GM12878 (cell line): ENCODE data around the gene NMT1. TPM values are rescaled to one million over a fixed set of nuclear protein-coding genes. Genes with fewer than 3 reads are reported as not detected.
A peak's percentile ranks its signal among the peaks of the same experiment; 100 is the strongest.

Source experiments
- ASH2L ChIP-seq: fragments of 300-600, 200-600 bp; sonication (generic); IDR thresholded peaks from 2 replicates; pipeline ENCODE4 v1.6.1; 2017; ENCODE audit warnings: low read depth, mild to moderate bottlenecking, borderline replicate concordance
- BHLHE40 ChIP-seq, 2 experiments: fragments of 450-650 bp in 1 of 2; IDR thresholded peaks; 2 replicates each; pipeline ENCODE4 v1.6.1; 2011 to 2017; ENCODE audit warnings: low read depth in 2 of 2, borderline replicate concordance in 1 of 2, improper control_type of control experiment in 1 of 2, low read length in 1 of 2, mild to moderate bottlenecking in 1 of 2
- CHD4 ChIP-seq: fragments of 200-600 bp; sonication (generic); IDR thresholded peaks from 2 replicates; pipeline ENCODE4 v1.6.1; 2016; ENCODE audit warnings: mild to moderate bottlenecking
- CREB1 ChIP-seq: IDR thresholded peaks from 2 replicates; pipeline ENCODE4 v1.6.1; 2012; ENCODE audit warnings: low read depth, mild to moderate bottlenecking, inconsistent platforms
- GATAD2B ChIP-seq: fragments of 450-650 bp; conservative IDR thresholded peaks from 2 replicates; pipeline ENCODE4 v1.6.1; 2017; ENCODE audit warnings: low read depth, mild to moderate bottlenecking, moderate library complexity
- IKZF2 ChIP-seq, 2 experiments: fragments of 450-650 bp; IDR thresholded peaks; 2 replicates each; pipeline ENCODE4 v1.6.1; 2017; ENCODE audit warnings: mild to moderate bottlenecking in 2 of 2, moderate library complexity in 2 of 2
- KAT2A ChIP-seq: conservative IDR thresholded peaks from 2 replicates; pipeline ENCODE4 v1.6.1; 2011; ENCODE audit warnings: low read depth, low read length; ENCODE audit not compliant: control insufficient read depth
- KDM1A ChIP-seq: fragments of 200-600 bp; sonication (generic); IDR thresholded peaks from 2 replicates; pipeline ENCODE4 v1.6.1; 2016; ENCODE audit warnings: borderline replicate concordance
- NFYB ChIP-seq: IDR thresholded peaks from 2 replicates; pipeline ENCODE4 v1.6.1; 2011; ENCODE audit warnings: low read depth, mild to moderate bottlenecking, low read length, improper control_type of control experiment, moderate library complexity; ENCODE audit not compliant: insufficient read depth
- POLR2AphosphoS2 ChIP-seq: IDR thresholded peaks from 2 replicates; pipeline ENCODE4 v1.6.1; 2011; ENCODE audit warnings: low read depth, mild to moderate bottlenecking, low read length, improper control_type of control experiment, moderate library complexity
- RB1 ChIP-seq: fragments of 450-650 bp; formaldehyde crosslinking; IDR thresholded peaks from 2 replicates; pipeline ENCODE4 v1.6.1; 2017; ENCODE audit warnings: mild to moderate bottlenecking, borderline replicate concordance
- SUPT20H ChIP-seq: IDR thresholded peaks from 2 replicates; pipeline ENCODE4 v1.6.1; 2011; ENCODE audit warnings: low read depth, mild to moderate bottlenecking, low read length, moderate library complexity, borderline replicate concordance; ENCODE audit not compliant: control insufficient read depth
- TARDBP ChIP-seq: IDR thresholded peaks from 2 replicates; pipeline ENCODE4 v1.6.1; 2016; ENCODE audit warnings: borderline replicate concordance
- TCF12 ChIP-seq: IDR thresholded peaks from 2 replicates; pipeline ENCODE4 v1.6.1; 2011; ENCODE audit warnings: low read depth, mild to moderate bottlenecking, low read length
- ZNF24 ChIP-seq: fragments of 450-650 bp; IDR thresholded peaks from 2 replicates; pipeline ENCODE4 v1.6.1; 2017; ENCODE audit warnings: antibody characterized with exemption, mild to moderate bottlenecking
- ZNF622 ChIP-seq: fragments of 450-650 bp; IDR thresholded peaks from 2 replicates; pipeline ENCODE4 v1.6.1; 2017; ENCODE audit warnings: mild to moderate bottlenecking, inconsistent platforms
- polyA plus RNA-seq, 11 experiments: library from polyadenylated mRNA; depleted of rRNA in 4 of 11; unstranded in 6 of 11; stranded (reverse) in 5 of 11; fragments of >200 nt; fragmentation: Nextera tagmentation in 4 of 11; fragmentation: Illumina TruSeq in 1 of 11; extraction: Ambion mirVana in 4 of 11; extraction: Trizol in 1 of 11; gene quantifications; 1 replicate in 1 of 11; 2 replicates in 10 of 11; pipeline versions ENCODE4 v1.2.1 to v1.2.3, GENCODE V29; 2011 to 2016; ENCODE audit warnings: inconsistent platforms in 2 of 11, missing spikeins in 2 of 11, low read depth in 1 of 11
- total RNA-seq, 4 experiments: library from RNA; depleted of rRNA in 3 of 4; stranded (reverse); fragments of >200 nt in 3 of 4; fragmentation: Illumina TruSeq in 1 of 4; extraction: Trizol in 1 of 4; gene quantifications; 2 replicates each; pipeline versions ENCODE4 v1.2.1 to v1.2.3, GENCODE V29; 2013 to 2021
- TF ChIP-seq, protein P1 (sequence below): fragments of 450-650 bp; IDR thresholded peaks from 2 replicates; pipeline ENCODE4 v1.6.1; 2018; ENCODE audit warnings: borderline replicate concordance, mild to moderate bottlenecking; ENCODE audit not compliant: partially characterized antibody
- TF ChIP-seq, protein P2 (sequence below): fragments of 150-350 bp; IDR thresholded peaks from 2 replicates; pipeline ENCODE4 v1.6.1; 2014; ENCODE audit warnings: mild to moderate bottlenecking, low read depth, low read length
- TF ChIP-seq, protein P3 (sequence below): fragments of 450-650 bp; IDR thresholded peaks from 2 replicates; pipeline ENCODE4 v1.6.1; 2017; ENCODE audit warnings: mild to moderate bottlenecking, moderate library complexity
- TF ChIP-seq, protein P4 (sequence below): IDR thresholded peaks from 2 replicates; pipeline ENCODE4 v1.6.1; 2011; ENCODE audit warnings: mild to moderate bottlenecking, low read depth, low read length, moderate library complexity; ENCODE audit not compliant: insufficient replicate concordance

NMT1 gene
- total and polyA plus RNA-seq, 10 of the 15 experiments (the other 5 are each of a cell fraction or from before 2014, with no cell fraction given): 96.7 to 395 (median 222) TPM

DNA sequence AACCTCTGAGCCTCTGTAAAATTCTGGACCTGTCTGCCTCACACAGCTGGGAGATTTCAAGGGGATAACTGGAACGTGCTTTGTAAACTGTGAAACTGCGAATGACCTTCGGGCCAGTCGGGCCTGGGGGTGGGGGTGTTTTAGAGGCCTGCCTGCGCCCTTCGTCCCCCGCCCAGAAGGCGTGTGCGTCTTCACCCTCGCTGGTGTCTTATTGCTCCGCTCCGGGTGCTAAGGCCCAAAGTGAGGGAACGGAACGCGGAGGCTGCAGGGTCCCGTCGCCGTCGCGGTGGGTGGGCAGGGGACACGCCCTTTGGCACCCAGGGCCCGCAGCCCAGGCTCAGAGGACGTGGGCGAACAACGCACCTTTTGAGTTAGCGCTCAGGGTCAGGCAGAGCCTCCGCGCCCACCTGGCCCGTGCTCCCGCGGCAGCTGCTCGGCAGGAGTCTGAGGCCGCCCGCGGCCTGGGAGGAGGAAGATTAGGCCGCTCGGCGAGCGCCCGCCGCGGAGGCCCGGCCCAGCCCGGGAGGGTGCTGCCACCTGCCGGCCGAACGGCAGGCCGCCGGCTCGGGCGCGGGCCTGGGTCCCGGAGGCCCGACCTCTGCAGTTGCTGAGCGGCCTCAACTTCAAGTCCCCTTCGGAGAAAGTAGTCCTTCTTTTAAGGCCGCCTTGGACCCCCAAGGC lies 39.4 kb upstream of the NMT1 start (continued):
- no peak for TF ChIP-seq CREB1
- no peak for TF ChIP-seq KAT2A
- peak in 1 of 2 experiments; percentile 73; a peak in 1 of 4 replicates for TF ChIP-seq BHLHE40 (IDR thresholded peaks at IDR 0.05; ENCODE audit: borderline replicate concordance in 1 of 2, low read depth in 2 of 2, low read length in 1 of 2)
- TF ChIP-seq, protein P1, sequence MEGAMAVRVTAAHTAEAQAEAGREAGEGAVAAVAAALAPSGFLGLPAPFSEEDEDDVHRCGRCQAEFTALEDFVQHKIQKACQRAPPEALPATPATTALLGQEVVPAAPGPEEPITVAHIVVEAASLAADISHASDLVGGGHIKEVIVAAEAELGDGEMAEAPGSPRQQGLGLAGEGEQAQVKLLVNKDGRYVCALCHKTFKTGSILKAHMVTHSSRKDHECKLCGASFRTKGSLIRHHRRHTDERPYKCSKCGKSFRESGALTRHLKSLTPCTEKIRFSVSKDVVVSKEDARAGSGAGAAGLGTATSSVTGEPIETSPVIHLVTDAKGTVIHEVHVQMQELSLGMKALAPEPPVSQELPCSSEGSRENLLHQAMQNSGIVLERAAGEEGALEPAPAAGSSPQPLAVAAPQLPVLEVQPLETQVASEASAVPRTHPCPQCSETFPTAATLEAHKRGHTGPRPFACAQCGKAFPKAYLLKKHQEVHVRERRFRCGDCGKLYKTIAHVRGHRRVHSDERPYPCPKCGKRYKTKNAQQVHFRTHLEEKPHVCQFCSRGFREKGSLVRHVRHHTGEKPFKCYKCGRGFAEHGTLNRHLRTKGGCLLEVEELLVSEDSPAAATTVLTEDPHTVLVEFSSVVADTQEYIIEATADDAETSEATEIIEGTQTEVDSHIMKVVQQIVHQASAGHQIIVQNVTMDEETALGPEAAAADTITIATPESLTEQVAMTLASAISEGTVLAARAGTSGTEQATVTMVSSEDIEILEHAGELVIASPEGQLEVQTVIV: no peak
- no peak for TF ChIP-seq ZNF24
- TF ChIP-seq, protein P2, sequence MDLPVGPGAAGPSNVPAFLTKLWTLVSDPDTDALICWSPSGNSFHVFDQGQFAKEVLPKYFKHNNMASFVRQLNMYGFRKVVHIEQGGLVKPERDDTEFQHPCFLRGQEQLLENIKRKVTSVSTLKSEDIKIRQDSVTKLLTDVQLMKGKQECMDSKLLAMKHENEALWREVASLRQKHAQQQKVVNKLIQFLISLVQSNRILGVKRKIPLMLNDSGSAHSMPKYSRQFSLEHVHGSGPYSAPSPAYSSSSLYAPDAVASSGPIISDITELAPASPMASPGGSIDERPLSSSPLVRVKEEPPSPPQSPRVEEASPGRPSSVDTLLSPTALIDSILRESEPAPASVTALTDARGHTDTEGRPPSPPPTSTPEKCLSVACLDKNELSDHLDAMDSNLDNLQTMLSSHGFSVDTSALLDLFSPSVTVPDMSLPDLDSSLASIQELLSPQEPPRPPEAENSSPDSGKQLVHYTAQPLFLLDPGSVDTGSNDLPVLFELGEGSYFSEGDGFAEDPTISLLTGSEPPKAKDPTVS: no peak
- TF ChIP-seq, protein P3, sequence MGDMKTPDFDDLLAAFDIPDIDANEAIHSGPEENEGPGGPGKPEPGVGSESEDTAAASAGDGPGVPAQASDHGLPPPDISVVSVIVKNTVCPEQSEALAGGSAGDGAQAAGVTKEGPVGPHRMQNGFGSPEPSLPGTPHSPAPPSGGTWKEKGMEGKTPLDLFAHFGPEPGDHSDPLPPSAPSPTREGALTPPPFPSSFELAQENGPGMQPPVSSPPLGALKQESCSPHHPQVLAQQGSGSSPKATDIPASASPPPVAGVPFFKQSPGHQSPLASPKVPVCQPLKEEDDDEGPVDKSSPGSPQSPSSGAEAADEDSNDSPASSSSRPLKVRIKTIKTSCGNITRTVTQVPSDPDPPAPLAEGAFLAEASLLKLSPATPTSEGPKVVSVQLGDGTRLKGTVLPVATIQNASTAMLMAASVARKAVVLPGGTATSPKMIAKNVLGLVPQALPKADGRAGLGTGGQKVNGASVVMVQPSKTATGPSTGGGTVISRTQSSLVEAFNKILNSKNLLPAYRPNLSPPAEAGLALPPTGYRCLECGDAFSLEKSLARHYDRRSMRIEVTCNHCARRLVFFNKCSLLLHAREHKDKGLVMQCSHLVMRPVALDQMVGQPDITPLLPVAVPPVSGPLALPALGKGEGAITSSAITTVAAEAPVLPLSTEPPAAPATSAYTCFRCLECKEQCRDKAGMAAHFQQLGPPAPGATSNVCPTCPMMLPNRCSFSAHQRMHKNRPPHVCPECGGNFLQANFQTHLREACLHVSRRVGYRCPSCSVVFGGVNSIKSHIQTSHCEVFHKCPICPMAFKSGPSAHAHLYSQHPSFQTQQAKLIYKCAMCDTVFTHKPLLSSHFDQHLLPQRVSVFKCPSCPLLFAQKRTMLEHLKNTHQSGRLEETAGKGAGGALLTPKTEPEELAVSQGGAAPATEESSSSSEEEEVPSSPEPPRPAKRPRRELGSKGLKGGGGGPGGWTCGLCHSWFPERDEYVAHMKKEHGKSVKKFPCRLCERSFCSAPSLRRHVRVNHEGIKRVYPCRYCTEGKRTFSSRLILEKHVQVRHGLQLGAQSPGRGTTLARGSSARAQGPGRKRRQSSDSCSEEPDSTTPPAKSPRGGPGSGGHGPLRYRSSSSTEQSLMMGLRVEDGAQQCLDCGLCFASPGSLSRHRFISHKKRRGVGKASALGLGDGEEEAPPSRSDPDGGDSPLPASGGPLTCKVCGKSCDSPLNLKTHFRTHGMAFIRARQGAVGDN: 0 out of 2 replicates have a peak, but pooled peaks have one; percentile 63
- TF ChIP-seq, protein P4, sequence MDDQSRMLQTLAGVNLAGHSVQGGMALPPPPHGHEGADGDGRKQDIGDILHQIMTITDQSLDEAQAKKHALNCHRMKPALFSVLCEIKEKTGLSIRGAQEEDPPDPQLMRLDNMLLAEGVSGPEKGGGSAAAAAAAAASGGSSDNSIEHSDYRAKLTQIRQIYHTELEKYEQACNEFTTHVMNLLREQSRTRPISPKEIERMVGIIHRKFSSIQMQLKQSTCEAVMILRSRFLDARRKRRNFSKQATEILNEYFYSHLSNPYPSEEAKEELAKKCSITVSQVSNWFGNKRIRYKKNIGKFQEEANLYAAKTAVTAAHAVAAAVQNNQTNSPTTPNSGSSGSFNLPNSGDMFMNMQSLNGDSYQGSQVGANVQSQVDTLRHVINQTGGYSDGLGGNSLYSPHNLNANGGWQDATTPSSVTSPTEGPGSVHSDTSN: no peak
- TF ChIP-seq SUPT20H: no peak
- peak; percentile 47; the same call in 1 of the 2 replicates for TF ChIP-seq POLR2AphosphoS2
- no peak for TF ChIP-seq KDM1A
- TF ChIP-seq RB1: peak; percentile 87; the same call in 1 of the 2 replicates
- TF ChIP-seq CHD4: no peak
- TF ChIP-seq GATAD2B: peak; percentile 62
- TF ChIP-seq TARDBP: 0 out of 2 replicates have a peak, but pooled peaks have one; percentile 9
- TF ChIP-seq ASH2L: no peak
- no peak for TF ChIP-seq NFYB
- TF ChIP-seq ZNF622: no peak
- TF ChIP-seq IKZF2 (IDR thresholded peaks at IDR 0.05): no peak
- 0 out of 2 replicates have a peak, but pooled peaks have one; percentile 42 for TF ChIP-seq TCF12
